Activated B cell treated with CpG ODN at 0.5 μM for 24 hours (primary cell): ENCODE data around the gene DNAJC7. TPM values are rescaled to one million over a fixed set of nuclear protein-coding genes. Genes with fewer than 3 reads are reported as not detected.

ENCODE experiments used
- ATAC-seq: fragments of 200-7000 bp; cut with Tn5 transposase; one replicate; pipeline ENCODE4 v1.10.0; 2021; ENCODE audit warnings: low read depth, mild to moderate bottlenecking, moderate library complexity
- CTCF ChIA-PET: fragments of 350-600 bp; sonication (Branson Sonifier 250); formaldehyde crosslinking; loops from one replicate; lab custom pipeline; 2021; ENCODE audit warnings: antibody characterized with exemption; lab: Charles Lee
- POLR2A ChIA-PET: fragments of 350-600 bp; sonication (Branson Sonifier 250); formaldehyde crosslinking; loops from one replicate; lab custom pipeline; 2021; ENCODE audit warnings: antibody characterized with exemption; lab: Charles Lee
- DNase-seq: peaks from one replicate; pipeline ENCODE4 v3.0.0; 2022
- H3K27ac Mint-ChIP-seq: one replicate; pipeline ENCODE4 v1.8.0; 2020; ENCODE audit warnings: mixed read lengths
- H3K27me3 Mint-ChIP-seq: one replicate; pipeline ENCODE4 v1.8.0; 2021; ENCODE audit warnings: mixed read lengths
- H3K36me3 Mint-ChIP-seq: one replicate; pipeline ENCODE4 v1.8.0; 2021; ENCODE audit warnings: low read depth, mixed read lengths
- H3K4me1 Mint-ChIP-seq: one replicate; pipeline ENCODE4 v1.8.0; 2021; ENCODE audit warnings: mixed read lengths
- H3K4me3 Mint-ChIP-seq: one replicate; pipeline ENCODE4 v1.8.0; 2020; ENCODE audit warnings: mild to moderate bottlenecking, mixed read lengths
- H3K9me3 Mint-ChIP-seq: one replicate; pipeline ENCODE4 v1.8.0; 2020; ENCODE audit warnings: mixed read lengths
- intact Hi-C: fragments of 100-400 bp; cut with micrococcal nuclease; formaldehyde crosslinking; loops from one replicate; pipeline ENCODE4 v1.15.1; 2024
- total RNA-seq: library from RNA; stranded (reverse); gene quantifications from 2 replicates; pipeline ENCODE4 v1.2.3, GENCODE V29; 2022
- TF ChIP-seq, protein P1 (sequence below): fragments of 200-600 bp; IDR thresholded peaks from one replicate; pipeline ENCODE4 v1.8.0; 2022; ENCODE audit warnings: antibody characterized with exemption, mild to moderate bottlenecking

The DNAJC7 gene
- total RNA-seq, 1 donor from 2014 or later: 152 TPM

- TF ChIP-seq, protein P1, sequence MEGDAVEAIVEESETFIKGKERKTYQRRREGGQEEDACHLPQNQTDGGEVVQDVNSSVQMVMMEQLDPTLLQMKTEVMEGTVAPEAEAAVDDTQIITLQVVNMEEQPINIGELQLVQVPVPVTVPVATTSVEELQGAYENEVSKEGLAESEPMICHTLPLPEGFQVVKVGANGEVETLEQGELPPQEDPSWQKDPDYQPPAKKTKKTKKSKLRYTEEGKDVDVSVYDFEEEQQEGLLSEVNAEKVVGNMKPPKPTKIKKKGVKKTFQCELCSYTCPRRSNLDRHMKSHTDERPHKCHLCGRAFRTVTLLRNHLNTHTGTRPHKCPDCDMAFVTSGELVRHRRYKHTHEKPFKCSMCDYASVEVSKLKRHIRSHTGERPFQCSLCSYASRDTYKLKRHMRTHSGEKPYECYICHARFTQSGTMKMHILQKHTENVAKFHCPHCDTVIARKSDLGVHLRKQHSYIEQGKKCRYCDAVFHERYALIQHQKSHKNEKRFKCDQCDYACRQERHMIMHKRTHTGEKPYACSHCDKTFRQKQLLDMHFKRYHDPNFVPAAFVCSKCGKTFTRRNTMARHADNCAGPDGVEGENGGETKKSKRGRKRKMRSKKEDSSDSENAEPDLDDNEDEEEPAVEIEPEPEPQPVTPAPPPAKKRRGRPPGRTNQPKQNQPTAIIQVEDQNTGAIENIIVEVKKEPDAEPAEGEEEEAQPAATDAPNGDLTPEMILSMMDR: no peak
- H3K36me3 Mint-ChIP-seq: peaks cover 68% of the 10 kb centered on the region
- POLR2A ChIA-PET: interaction anchor here (0.6 to 2.2 kb wide), 5 partner anchors 14 to 321 kb away, joined by 3 to 12 read pairs (median 4); partner anchors contain the start of genes DNAJC7, KAT2A and NKIRAS2
- no peaks in the 10 kb centered on the region for H3K9me3 Mint-ChIP-seq
- H3K27ac Mint-ChIP-seq: peak overlapping the region; percentile 56
- no peaks in the 10 kb centered on the region for H3K27me3 Mint-ChIP-seq
- CTCF ChIA-PET: interaction anchor here (0.9 kb wide), 1 partner anchor 10 kb away, joined by 3 read pairs; no protein-coding TSS in a partner anchor
- intact Hi-C loops: no loop called here
- peak; percentile 30 for DNase-seq
- H3K4me1 Mint-ChIP-seq: peaks cover 61% of the 10 kb centered on the region
- H3K4me3 Mint-ChIP-seq: peak overlapping the region; percentile 25
- ATAC-seq: peak; percentile 87
Measured at GRCh38 chr17:41972571-41973407, 44.5 kb downstream of the DNAJC7 start.

DNA sequence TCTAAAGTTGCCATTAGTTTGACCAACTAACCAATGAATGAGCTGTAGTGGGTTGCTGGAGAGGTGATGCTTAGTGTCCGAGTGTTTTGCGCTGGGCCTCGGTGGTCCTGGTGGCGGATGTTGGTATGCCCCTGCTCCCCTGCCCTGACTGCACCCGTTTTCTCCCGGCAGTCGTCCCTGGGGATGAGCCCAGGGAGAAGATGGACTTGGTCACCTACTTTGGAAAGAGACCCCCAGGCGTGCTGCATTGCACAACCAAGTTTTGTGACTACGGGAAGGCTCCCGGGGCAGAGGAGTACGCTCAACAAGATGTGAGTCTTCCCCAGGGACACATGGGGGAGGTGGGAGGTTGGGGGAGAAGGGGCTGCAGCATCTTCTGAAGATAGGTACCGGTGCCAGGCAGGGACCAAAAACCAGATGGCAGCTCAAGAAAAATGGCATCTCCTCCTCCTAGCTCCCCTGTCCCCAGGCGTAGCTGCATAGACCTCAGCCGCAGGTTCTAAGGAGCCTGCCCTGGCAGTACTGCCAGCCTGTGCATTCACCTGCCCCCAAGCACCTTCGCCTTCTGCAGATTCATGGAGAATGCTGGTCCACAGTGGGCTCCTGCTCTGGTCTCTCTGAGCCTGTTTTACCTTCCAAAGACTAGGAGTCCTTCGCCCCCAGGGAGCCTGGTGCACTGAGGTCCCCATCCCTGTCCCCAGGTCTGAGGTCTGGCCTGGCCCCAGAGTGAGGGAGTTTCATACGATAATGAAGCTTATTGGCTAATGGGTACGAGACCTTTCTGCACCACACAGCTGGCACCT, 45.3 kb downstream of the DNAJC7 start:
- POLR2A ChIA-PET: interaction anchor here (0.6 to 2.2 kb wide), 3 partner anchors 13 to 149 kb away, joined by 3 to 12 read pairs (median 4); partner anchors contain the start of genes DNAJC7 and KAT2A
- Mint-ChIP-seq H3K27me3 (no peaks in the 10 kb centered on the region), H3K36me3 (peaks cover 60% of the 10 kb centered on the region), H3K4me1 (peaks cover 59% of the 10 kb centered on the region), H3K4me3 (peak overlapping the region; percentile 25), H3K9me3 (no peaks in the 10 kb centered on the region), H3K27ac (peak overlapping the region; percentile 41)
- intact Hi-C loops: no loop called here
- DNase-seq (no peak), ATAC-seq (no peak)
- CTCF ChIA-PET: interaction anchor here (0.9 kb wide), 1 partner anchor 10 kb away, joined by 3 read pairs; no protein-coding TSS in a partner anchor
- TF ChIP-seq, protein P1: no peak

DNA sequence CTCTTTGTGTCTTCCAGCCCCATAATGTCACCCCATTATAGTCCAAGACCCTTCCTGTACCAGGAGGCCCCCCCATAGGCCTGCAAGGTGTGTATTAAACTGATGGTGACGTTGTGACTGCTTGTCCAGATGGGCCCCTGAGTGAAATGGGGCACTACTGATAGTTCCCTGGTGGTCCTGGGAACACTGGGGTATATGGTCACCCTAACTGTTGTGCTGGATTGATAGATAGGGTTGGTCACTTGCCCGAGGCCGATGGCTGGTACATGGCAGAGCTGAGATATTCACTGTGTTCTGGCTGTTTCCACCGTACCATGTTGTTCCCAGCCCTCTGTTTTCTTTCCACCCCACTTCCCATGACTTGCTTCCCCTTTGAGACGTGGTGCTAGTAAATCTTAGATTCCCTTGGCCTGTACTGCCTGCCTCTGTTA, 46.3 kb downstream of the DNAJC7 start:
- TF ChIP-seq, protein P1: no peak
- intact Hi-C loops: no loop called here
- CTCF ChIA-PET: no interaction called here
- Mint-ChIP-seq H3K27ac (no peak overlapping the region), H3K4me1 (peaks cover 53% of the 10 kb centered on the region), H3K36me3 (peaks cover 51% of the 10 kb centered on the region), H3K9me3 (no peaks in the 10 kb centered on the region), H3K4me3 (no peak overlapping the region), H3K27me3 (no peaks in the 10 kb centered on the region)
- DNase-seq (no peak), ATAC-seq (no peak)
- POLR2A ChIA-PET: interaction anchor here (1.7 kb wide), 1 partner anchor 49 kb away, joined by 4 read pairs; the partner anchor contains the start of gene NKIRAS2

DNA sequence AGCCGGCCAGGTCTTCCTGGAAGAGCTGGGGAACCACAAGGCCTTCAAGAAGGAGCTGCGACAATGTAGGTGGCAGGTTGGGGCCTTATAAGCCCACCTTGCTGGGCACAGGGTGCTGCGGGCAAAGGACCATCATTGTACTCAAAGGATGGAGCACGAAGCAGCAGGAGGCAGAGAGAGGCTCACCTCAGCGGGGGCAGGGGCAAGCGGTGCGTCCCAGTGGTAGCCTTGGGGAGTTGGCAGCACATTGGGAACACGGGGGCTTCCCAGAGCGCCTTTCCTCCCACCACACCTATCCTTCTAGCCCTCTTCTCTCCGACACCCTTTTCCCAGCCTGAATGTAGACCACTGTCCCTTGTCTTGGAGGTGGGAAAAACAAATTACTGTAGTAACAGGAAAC, 48.6 kb downstream of the DNAJC7 start:
- POLR2A ChIA-PET: interaction anchor here (1.3 to 1.6 kb wide), 2 partner anchors 47 to 51 kb away, joined by 3 read pairs; partner anchors contain the start of gene NKIRAS2
- DNase-seq (no peak), ATAC-seq (no peak)
- Mint-ChIP-seq H3K9me3 (no peaks in the 10 kb centered on the region), H3K27me3 (no peaks in the 10 kb centered on the region), H3K4me3 (no peak overlapping the region), H3K27ac (peak overlapping the region; percentile 67), H3K4me1 (peaks cover 57% of the 10 kb centered on the region), H3K36me3 (peaks cover 33% of the 10 kb centered on the region)
- intact Hi-C loops: loop anchor here (5.0 kb wide), 1 partner anchor 319 kb away; the partner anchor contains the start of gene STAT5A
- CTCF ChIA-PET: interaction anchor here (1.2 kb wide), 1 partner anchor 51 kb away, joined by 3 read pairs; the partner anchor contains the start of gene NKIRAS2
- TF ChIP-seq, protein P1: no peak
